Effector CD8-positive, alpha-beta T cell (primary cell): Measurements from ENCODE around the gene OR1L1.

Experiments used
- DNase-seq: peaks from one replicate; lab custom pipeline; 2025; lab: John Stamatoyannopoulos, UW
- total RNA-seq, 4 experiments: gene quantifications; one replicate each; lab custom pipeline; 2026; lab: John Stamatoyannopoulos, UW

The OR1L1 gene, protein sequence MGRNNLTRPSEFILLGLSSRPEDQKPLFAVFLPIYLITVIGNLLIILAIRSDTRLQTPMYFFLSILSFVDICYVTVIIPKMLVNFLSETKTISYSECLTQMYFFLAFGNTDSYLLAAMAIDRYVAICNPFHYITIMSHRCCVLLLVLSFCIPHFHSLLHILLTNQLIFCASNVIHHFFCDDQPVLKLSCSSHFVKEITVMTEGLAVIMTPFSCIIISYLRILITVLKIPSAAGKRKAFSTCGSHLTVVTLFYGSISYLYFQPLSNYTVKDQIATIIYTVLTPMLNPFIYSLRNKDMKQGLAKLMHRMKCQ
- total RNA-seq, result 0 reads per million in 4 experiments

DNA sequence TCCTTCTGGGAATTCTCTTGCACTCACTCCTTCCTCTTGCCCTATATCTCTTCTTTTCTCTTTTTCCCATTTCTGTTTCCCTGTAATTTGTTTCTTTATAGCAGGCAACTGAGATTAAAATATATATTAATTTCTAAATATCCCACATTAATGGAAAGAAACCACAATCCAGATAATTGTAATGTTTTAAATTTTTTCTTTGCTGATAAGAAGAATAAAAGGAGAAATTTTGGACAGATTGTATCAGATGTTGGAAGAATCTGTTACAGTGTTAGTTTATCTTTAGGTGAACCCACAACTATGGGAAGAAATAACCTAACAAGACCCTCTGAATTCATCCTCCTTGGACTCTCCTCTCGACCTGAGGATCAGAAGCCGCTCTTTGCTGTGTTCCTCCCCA is at the start of gene OR1L1:
Gene OR1L1, plus strand, starts transcription at position 301 of the 400 bp plus-strand sequence. Its CDS starts 0 bp downstream, at position 301.
- no peak for DNase-seq

DNA sequence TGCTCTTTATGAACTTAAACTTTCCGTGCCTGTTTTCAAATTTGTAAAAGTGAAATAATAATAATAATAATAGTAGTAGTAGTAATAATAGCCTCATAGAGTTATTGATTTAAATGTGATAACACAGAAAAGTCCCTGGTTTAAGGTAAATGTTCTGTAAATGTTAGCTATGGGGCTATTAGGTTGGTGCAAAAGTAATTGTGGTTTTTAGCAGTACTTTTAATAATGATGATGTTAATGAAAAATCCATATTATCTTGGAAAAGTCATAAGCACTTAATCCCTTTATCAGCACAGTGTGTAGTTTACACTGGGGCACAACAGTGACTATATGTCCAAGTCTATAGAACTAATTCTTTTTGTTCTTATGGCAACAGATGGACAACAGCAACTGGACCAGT is 47.2 kb upstream of the OR1L1 start, which contains the start of gene OR1Q1:
Gene OR1Q1, plus strand, starts transcription at position 377 of the 400 bp plus-strand sequence. Its CDS starts 0 bp downstream, at position 377.
- DNase-seq, result no peak

DNA sequence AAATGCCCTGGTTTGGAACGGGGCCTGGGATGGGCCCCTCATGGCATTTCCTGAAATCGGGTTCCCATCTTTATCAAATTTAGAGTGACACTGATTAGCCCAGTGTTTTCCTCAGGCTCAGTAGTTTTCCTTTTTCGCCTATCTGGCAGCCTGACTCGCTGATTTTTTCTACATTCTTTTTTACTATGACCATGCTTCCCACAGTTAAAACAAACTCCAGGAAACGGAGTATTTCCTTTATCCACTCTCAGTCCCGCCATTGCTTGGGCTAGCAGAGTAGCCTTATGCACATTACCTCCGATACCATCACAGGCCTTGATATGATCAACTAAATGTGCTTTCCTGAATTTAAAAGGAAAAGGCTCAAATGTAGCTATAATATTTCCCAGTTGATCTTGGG is 41.5 kb upstream of the OR1L1 start:
- no peak for DNase-seq

DNA sequence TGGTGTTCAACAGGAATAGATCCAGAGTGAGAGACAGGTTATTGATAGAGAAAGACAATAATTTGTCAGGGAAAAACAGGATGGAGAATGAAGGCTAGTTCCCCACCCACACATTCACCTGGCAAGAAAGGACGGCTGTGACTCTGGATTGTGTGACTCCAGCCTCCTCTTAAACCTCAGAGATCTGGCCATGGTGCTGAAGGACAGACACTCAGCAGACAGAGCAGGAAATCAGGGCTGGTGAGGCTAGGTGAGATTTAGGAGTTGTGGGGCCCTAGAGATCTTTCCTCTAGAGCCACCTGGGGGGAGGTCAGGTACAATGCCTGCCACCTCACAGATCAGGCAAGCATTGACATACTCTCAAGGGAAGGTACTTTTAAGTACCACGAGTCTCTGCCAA is 19.3 kb upstream of the OR1L1 start:
- DNase-seq, result no peak

DNA sequence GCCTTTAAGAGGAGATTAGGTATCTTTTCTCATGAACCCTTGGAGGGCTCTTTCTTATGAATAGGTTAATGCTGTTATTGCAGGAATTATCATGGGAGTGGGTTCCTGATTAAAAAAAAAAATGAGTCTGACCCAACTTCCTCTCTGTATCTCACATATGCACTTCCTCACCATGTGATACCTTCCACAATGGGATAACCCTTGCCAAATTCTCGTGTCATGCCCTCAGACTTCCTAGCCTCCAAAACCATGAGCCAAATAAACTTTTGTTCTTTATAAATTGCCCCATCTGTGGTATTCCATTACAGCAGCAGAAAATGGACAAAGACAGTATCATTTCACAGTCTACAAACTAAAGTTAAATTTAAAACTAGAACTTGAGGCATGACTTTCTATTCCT is 5.1 kb upstream of the OR1L1 start:
- no peak for DNase-seq

DNA sequence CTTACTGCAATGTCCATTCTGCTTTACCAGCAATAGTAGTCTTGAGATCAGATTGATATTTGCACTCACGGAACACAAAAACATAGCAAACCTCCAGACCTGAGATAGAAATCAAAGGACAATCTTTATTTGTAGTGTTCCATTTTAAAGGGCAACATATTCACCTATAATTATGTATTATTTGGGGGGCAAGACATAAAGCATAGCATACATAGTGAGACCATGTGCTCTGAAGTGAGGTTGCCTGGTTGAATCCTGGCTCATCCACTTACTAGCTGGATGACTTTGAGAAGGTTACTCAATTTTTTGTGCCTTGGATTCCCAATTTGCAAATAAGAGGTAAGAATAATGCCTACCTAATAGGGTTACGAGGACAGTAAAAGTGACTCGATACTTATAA is 4.0 kb upstream of the OR1L1 start, which contains the start of gene OR1B1:
Gene OR1B1, minus strand, starts transcription at position 101 of the 400 bp plus-strand sequence.
- DNase-seq, result no peak

DNA sequence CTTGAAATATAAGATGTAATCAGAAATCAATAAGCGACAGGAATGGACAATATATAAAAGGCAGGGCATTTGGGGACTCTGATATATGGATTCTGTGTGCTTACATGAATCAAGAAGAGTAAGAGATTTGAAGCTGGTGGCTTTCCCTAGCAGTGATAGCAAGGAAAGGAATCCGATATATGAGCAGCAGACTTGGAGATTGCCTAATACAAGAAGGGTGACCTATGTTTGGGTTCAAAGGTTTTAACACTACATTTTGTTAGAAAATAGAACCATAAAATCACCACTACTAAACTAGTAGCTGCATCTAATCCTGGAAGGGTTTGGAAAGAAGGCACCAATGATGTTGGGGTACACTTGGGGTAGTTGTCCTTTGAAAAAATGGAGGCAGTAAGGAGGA is 11.0 kb downstream of the OR1L1 start:
- DNase-seq, result no peak

DNA sequence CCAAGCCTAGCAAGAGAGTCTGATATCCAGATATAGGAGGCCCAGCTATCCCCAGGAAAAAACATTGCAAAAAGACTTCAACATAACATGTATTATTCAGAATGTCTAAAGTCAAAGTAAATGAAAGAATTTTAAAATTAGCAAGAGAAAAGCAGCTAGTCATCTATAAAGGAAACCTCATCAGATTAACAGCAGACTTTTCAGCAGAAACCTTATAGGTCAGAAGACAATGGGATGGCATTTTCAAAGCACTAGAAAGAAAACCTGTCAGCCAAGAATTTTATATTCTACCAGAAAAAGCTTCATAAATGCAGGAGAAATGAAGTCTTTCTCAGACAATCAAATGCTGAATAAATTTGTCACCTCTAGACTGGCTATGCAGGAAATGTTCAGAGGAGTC is 23.3 kb downstream of the OR1L1 start:
- no peak for DNase-seq

DNA sequence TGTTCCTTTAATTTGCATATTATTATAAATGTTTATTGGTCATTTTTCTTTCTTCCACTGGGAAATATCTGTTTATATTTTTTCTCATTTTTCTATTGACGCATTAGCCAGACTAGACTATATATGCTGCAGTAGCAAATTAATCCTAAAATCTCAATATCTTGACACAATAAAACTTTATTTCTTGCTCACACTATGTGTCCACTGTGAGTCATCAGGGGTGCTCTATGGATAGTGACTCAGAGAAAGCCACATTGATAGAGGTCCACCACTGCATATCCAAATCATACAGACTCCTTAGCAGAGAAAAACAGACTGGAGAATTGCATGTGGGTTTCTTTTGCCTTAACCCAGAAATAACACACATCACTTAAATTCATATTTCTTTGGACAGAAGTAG is 34.2 kb downstream of the OR1L1 start:
- DNase-seq, result no peak
